Smooth muscle cell (in vitro differentiated cells): ENCODE data around the gene TPRG1L. TPM values are rescaled to one million over a fixed set of nuclear protein-coding genes. Genes with fewer than 3 reads are reported as not detected.

ENCODE experiments used
- DNase-seq: peaks from one replicate; lab custom pipeline; 2025; ENCODE audit not compliant: unreplicated experiment; lab: John Stamatoyannopoulos, UW
- H2AFZ ChIP-seq: fragments of 200-600 bp; sonication (generic); 2 replicates; pipeline ENCODE4 v1.6.0; 2016; ENCODE audit warnings: antibody characterized with exemption, low read depth, mild to moderate bottlenecking
- H3F3A ChIP-seq: fragments of 200-600 bp; sonication (generic); 2 replicates; pipeline ENCODE4 v1.6.0; 2017; ENCODE audit warnings: antibody characterized with exemption, low read depth
- H3K27ac ChIP-seq: fragments of 200-600 bp; sonication (generic); 2 replicates; pipeline ENCODE4 v1.5.1; 2016; ENCODE audit warnings: low read depth, mild to moderate bottlenecking
- H3K27me3 ChIP-seq: fragments of 200-600 bp; sonication (generic); 2 replicates; pipeline ENCODE4 v1.6.1; 2016; ENCODE audit warnings: low read depth, mild to moderate bottlenecking
- H3K36me3 ChIP-seq: fragments of 200-600 bp; sonication (generic); 2 replicates; pipeline ENCODE4 v1.5.1; 2016; ENCODE audit warnings: low read depth
- H3K4me1 ChIP-seq: fragments of 200-600 bp; sonication (generic); 2 replicates; pipeline ENCODE4 v1.5.1; 2016; ENCODE audit warnings: low read depth
- H3K4me2 ChIP-seq: fragments of 200-600 bp; sonication (generic); 2 replicates; pipeline ENCODE4 v1.6.0; 2016; ENCODE audit warnings: mild to moderate bottlenecking
- H3K4me3 ChIP-seq: fragments of 200-600 bp; sonication (generic); 2 replicates; pipeline ENCODE4 v1.5.1; 2016; ENCODE audit warnings: mild to moderate bottlenecking
- H3K79me2 ChIP-seq: fragments of 200-600 bp; sonication (generic); 2 replicates; pipeline ENCODE4 v1.6.0; 2016; ENCODE audit warnings: low read depth, mild to moderate bottlenecking
- H3K9ac ChIP-seq: fragments of 200-600 bp; sonication (generic); 2 replicates; pipeline ENCODE4 v1.6.0; 2016; ENCODE audit warnings: low read depth
- H3K9me3 ChIP-seq: fragments of 200-600 bp; sonication (generic); replicated peaks from 2 replicates; pipeline ENCODE4 v1.5.1; 2016; ENCODE audit warnings: low read depth
- H4K20me1 ChIP-seq: fragments of 200-600 bp; sonication (generic); 2 replicates; pipeline ENCODE4 v1.6.0; 2016; ENCODE audit warnings: low read depth
- WGBS: methylation state at CpG from one replicate; pipeline ENCODE4 v1.1.7; 2016; ENCODE audit warnings: low lambda C conversion rate; 5-methylcytosine and 5-hydroxymethylcytosine counted together
- polyA plus RNA-seq: library from polyadenylated mRNA; unstranded; fragments of >200 nt; fragmentation: Nextera tagmentation; extraction: Ambion mirVana; gene quantifications from 2 replicates; pipeline ENCODE4 v1.2.1, GENCODE V29; 2016
- total RNA-seq: library from RNA; depleted of rRNA; stranded (reverse); fragments of >200 nt; gene quantifications from 2 replicates; pipeline ENCODE4 v1.2.3, GENCODE V29; 2014
- TF ChIP-seq, protein P1 (sequence below): fragments of 200-600 bp; sonication (generic); IDR thresholded peaks from 2 replicates; pipeline ENCODE4 v1.5.1; 2017; ENCODE audit warnings: borderline replicate concordance, mild to moderate bottlenecking, antibody characterized with exemption; ENCODE audit not compliant: insufficient read depth, poor library complexity, severe bottlenecking

Gene TPRG1L
- total and polyA plus RNA-seq, 2 experiments from 2014 or later = 20.7 to 35.0 TPM

DNA sequence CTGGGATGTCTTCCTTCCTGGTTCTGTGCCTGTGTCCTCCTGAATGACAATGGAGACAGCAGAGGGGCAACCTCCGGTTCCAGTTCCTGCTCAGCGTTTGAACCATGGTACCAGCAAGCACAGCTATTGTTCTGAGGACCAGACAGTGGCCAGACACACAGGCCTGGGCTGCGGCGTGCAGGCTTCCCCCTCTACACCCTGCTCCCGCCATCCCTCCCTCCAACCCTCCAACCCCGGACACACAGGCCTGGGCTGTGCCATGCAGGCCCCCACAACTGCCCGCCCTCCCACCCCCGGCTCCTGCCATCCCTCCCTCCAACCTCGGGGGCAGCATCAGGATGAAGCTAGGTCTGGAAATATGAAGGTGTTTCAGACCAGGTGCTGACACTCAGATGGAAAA lies 8.0 kb upstream of the TPRG1L start:
- Histone ChIP-seq H2AFZ (no peak overlapping the region), H3K4me2 (no peak overlapping the region), H4K20me1 (no peaks in the 10 kb centered on the region), H3K4me3 (no peak overlapping the region), H3K9ac (no peak overlapping the region), H3K9me3 (no peaks in the 10 kb centered on the region), H3F3A (peaks cover 5% of the 10 kb centered on the region), H3K36me3 (no peaks in the 10 kb centered on the region), H3K27me3 (peaks cover 3% of the 10 kb centered on the region), H3K27ac (no peak overlapping the region), H3K79me2 (no peaks in the 10 kb centered on the region), H3K4me1 (peaks cover 10% of the 10 kb centered on the region)
- TF ChIP-seq, protein P1, sequence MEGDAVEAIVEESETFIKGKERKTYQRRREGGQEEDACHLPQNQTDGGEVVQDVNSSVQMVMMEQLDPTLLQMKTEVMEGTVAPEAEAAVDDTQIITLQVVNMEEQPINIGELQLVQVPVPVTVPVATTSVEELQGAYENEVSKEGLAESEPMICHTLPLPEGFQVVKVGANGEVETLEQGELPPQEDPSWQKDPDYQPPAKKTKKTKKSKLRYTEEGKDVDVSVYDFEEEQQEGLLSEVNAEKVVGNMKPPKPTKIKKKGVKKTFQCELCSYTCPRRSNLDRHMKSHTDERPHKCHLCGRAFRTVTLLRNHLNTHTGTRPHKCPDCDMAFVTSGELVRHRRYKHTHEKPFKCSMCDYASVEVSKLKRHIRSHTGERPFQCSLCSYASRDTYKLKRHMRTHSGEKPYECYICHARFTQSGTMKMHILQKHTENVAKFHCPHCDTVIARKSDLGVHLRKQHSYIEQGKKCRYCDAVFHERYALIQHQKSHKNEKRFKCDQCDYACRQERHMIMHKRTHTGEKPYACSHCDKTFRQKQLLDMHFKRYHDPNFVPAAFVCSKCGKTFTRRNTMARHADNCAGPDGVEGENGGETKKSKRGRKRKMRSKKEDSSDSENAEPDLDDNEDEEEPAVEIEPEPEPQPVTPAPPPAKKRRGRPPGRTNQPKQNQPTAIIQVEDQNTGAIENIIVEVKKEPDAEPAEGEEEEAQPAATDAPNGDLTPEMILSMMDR = no peak
- DNase-seq = no peak
- 85% methylated on average over 5 of the region's 9 CpGs for WGBS

DNA sequence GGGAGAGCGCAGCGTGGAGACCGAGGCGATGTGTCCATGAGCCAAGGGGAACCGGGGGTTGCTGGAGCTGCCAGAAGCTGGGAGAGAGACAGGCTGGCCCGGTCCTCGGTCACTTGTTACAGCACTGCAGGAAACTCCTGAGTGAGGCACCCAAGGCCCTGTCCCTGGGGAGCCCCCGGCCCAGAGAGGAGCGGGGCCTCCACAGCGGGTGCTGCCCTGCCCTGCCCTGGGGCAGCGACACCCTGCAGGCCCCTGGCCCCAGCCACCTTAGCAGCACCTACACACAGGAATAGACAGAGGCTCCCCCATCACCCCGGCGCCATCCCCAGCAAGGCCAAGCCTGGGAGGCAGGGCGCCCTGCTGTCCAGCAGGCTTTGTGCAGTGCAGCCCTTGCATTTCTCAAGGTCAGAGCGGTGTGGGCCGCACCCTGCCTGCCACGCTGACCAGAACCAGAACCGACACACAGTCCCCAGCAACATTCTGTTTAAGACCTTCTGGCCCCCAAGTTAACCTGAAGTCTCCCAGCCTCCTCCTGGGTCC lies 6.9 kb upstream of the TPRG1L start:
- DNase-seq = no peak
- Histone ChIP-seq H3K4me2 (no peak overlapping the region), H2AFZ (no peak overlapping the region), H3K9ac (no peak overlapping the region), H4K20me1 (no peaks in the 10 kb centered on the region), H3K27me3 (no peaks in the 10 kb centered on the region), H3K4me1 (peaks cover 8% of the 10 kb centered on the region), H3K27ac (no peak overlapping the region), H3K4me3 (no peak overlapping the region), H3K9me3 (no peaks in the 10 kb centered on the region), H3F3A (no peaks in the 10 kb centered on the region), H3K36me3 (no peaks in the 10 kb centered on the region), H3K79me2 (no peaks in the 10 kb centered on the region)
- WGBS = 90% methylated on average over 13 of the region's 18 CpGs
- TF ChIP-seq, protein P1 = no peak

DNA sequence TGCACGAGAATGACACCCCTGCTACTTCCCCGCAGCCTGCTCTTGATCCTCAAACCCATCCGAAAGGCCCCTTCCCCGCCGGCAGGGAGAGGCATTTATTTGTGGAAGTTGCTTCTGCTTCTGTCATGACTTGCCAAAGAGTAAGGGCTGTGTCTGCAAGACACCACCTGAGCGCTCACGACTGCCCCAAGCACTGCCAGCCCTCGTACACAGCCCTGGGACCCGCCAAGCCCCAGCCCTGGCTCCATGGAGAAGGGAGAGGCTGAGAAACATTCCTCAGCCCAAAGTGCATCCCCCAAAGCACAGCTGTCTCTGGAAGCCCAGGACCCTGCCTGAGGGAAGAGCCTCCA lies 6.3 kb upstream of the TPRG1L start:
- Histone ChIP-seq H2AFZ (no peak overlapping the region), H3K27me3 (no peaks in the 10 kb centered on the region), H3K4me3 (no peak overlapping the region), H3F3A (no peaks in the 10 kb centered on the region), H3K9ac (no peak overlapping the region), H3K4me1 (peaks cover 6% of the 10 kb centered on the region), H3K9me3 (no peaks in the 10 kb centered on the region), H3K36me3 (no peaks in the 10 kb centered on the region), H3K79me2 (no peaks in the 10 kb centered on the region), H3K27ac (no peak overlapping the region), H3K4me2 (no peak overlapping the region), H4K20me1 (no peaks in the 10 kb centered on the region)
- TF ChIP-seq, protein P1 = no peak
- DNase-seq = no peak
- WGBS = 89% methylated on average over 9 of the region's 9 CpGs
